ENCODE data around the gene NID1. TPM values are rescaled to one million over a fixed set of nuclear protein-coding genes. Genes with fewer than 3 reads are reported as not detected.

Gene NID1
- total RNA-seq, 1 donor from 2014 or later: 32.5 TPM

DNA sequence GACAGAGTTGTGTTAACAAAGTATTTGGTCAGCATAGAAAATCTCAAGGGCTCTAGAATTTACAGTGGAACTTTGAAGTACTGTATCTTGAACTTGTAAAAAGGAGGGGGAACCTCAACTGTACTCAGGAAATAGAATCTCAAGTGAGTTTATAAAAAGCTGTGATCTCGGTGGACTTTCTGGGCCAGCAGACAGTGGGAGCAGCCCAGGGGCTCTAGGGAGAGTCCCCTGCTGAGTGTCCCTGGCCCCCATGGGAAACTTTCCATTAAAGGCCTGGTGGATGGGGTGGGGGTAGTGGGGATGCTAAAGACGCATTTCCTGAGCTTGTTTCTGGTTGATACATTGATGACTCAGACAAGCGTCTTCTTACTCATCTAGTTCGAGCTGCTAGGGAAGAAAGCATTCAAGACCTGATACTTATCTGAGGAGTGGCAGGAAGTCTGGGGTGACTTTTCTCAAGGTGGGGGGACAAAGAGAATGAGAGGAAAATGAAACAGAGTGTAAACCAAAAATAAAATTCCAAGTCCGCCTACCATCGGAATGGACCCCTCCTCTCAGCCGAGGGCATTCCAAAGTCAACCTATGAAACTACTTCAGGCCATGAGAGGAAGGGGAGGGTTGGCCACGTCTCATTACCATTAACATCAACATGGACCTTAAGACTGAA, 65.5 kb downstream of the NID1 start:
- no peak for DNase-seq (ENCODE audit: low spot score)
- Histone ChIP-seq H3K27ac (no peak overlapping the region), H3K79me2 (ENCODE audit: low read depth) (no peaks in the 10 kb centered on the region), H2AFZ (replicated peaks) (no peak overlapping the region), H3F3A (ENCODE audit: low read depth) (peaks cover 4% of the 10 kb centered on the region), H3K9me3 (ENCODE audit: low read depth) (no peaks in the 10 kb centered on the region), H3K4me2 (no peak overlapping the region), H3K4me1 (no peaks in the 10 kb centered on the region), H3K36me3 (no peaks in the 10 kb centered on the region), H3K27me3 (no peaks in the 10 kb centered on the region), H3K9ac (no peak overlapping the region), H4K20me1 (ENCODE audit: low read depth) (no peaks in the 10 kb centered on the region), H3K4me3 (no peak overlapping the region)
- Mint-ChIP-seq H3K9me3 (no peaks in the 10 kb centered on the region), H3K27me3 (ENCODE audit: insufficient read depth, low read depth) (no peaks in the 10 kb centered on the region), H3K27ac (no peak overlapping the region), H3K4me1 (peaks cover 3% of the 10 kb centered on the region), H3K4me3 (no peak overlapping the region), H3K36me3 (peaks cover 2% of the 10 kb centered on the region)
- TF ChIP-seq, protein P1, sequence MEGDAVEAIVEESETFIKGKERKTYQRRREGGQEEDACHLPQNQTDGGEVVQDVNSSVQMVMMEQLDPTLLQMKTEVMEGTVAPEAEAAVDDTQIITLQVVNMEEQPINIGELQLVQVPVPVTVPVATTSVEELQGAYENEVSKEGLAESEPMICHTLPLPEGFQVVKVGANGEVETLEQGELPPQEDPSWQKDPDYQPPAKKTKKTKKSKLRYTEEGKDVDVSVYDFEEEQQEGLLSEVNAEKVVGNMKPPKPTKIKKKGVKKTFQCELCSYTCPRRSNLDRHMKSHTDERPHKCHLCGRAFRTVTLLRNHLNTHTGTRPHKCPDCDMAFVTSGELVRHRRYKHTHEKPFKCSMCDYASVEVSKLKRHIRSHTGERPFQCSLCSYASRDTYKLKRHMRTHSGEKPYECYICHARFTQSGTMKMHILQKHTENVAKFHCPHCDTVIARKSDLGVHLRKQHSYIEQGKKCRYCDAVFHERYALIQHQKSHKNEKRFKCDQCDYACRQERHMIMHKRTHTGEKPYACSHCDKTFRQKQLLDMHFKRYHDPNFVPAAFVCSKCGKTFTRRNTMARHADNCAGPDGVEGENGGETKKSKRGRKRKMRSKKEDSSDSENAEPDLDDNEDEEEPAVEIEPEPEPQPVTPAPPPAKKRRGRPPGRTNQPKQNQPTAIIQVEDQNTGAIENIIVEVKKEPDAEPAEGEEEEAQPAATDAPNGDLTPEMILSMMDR (IDR thresholded peaks at IDR 0.05): no peak
- TF ChIP-seq EZH2 (IDR thresholded peaks at IDR 0.05): no peak
- TF ChIP-seq EZH2phosphoT487 (IDR thresholded peaks at IDR 0.05): no peak

DNA sequence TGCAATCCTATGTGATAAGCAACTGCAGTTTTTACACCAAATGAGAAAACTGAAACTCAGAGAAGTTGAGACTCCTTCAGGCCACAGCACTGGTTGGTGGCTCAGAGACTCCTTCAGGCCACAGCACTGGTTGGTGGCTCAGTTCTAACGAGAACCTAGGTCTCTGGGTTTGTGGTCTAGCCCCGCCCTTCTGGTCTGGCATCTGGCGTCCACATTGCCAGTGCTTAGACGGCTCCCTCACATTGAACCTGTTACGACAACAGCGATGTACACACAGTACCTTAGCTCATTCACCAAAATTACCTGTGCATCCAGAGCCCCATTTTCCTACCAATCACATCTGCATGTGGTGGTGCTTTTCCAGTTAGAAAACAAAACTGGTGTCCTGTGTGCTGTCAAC, 66.1 kb downstream of the NID1 start:
- Mint-ChIP-seq H3K4me3 (no peak overlapping the region), H3K36me3 (peaks cover 2% of the 10 kb centered on the region), H3K27ac (no peak overlapping the region), H3K27me3 (ENCODE audit: insufficient read depth, low read depth) (no peaks in the 10 kb centered on the region), H3K9me3 (no peaks in the 10 kb centered on the region), H3K4me1 (peaks cover 3% of the 10 kb centered on the region)
- H3K27me3 ChIP-seq: no peaks in the 10 kb centered on the region
- no peak overlapping the region for H2AFZ ChIP-seq (replicated peaks)
- H4K20me1 ChIP-seq (ENCODE audit: low read depth): no peaks in the 10 kb centered on the region
- H3K9me3 ChIP-seq (ENCODE audit: low read depth): no peaks in the 10 kb centered on the region
- H3K79me2 ChIP-seq (ENCODE audit: low read depth): no peaks in the 10 kb centered on the region
- H3K4me3 ChIP-seq: no peak overlapping the region
- H3F3A ChIP-seq (ENCODE audit: low read depth): peaks cover 4% of the 10 kb centered on the region
- no peak for DNase-seq (ENCODE audit: low spot score)
- H3K36me3 ChIP-seq: no peaks in the 10 kb centered on the region
- H3K4me2 ChIP-seq: no peak overlapping the region
- H3K9ac ChIP-seq: no peak overlapping the region
- TF ChIP-seq EZH2 (IDR thresholded peaks at IDR 0.05): no peak
- no peak for TF ChIP-seq EZH2phosphoT487 (IDR thresholded peaks at IDR 0.05)
- TF ChIP-seq, protein P1 (IDR thresholded peaks at IDR 0.05): no peak
- H3K4me1 ChIP-seq: no peaks in the 10 kb centered on the region
- no peak overlapping the region for H3K27ac ChIP-seq

DNA sequence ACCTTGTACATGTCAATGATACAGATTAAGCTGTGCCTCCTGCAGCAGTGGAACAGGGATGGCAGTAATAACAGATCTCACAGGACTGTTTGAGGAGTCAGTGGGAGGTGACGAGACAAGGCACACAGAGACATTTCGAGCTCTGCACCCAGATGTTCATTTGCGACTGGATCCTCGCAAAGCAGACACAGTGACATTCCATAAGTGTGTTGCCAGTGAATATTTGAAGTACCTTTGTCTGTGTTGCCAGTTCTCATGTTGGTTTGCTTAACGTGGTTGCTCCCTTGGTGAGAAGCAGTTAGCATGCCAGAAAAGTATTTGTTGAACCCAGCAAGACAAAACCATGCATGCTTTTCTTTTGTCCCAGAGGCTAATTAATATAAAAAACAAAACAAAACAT, 67.0 kb downstream of the NID1 start:
- H3K9me3 ChIP-seq (ENCODE audit: low read depth): no peaks in the 10 kb centered on the region
- H3K27me3 ChIP-seq: no peaks in the 10 kb centered on the region
- no peaks in the 10 kb centered on the region for H3K4me1 ChIP-seq
- H3K4me3 ChIP-seq: no peak overlapping the region
- H3K9ac ChIP-seq: no peak overlapping the region
- no peaks in the 10 kb centered on the region for H3K27me3 Mint-ChIP-seq (ENCODE audit: insufficient read depth, low read depth)
- H3K79me2 ChIP-seq (ENCODE audit: low read depth): no peaks in the 10 kb centered on the region
- H3K9me3 Mint-ChIP-seq: no peaks in the 10 kb centered on the region
- no peak for DNase-seq (ENCODE audit: low spot score)
- no peak overlapping the region for H2AFZ ChIP-seq (replicated peaks)
- no peak overlapping the region for H3K27ac Mint-ChIP-seq
- peaks cover 2% of the 10 kb centered on the region for H3K36me3 Mint-ChIP-seq
- H4K20me1 ChIP-seq (ENCODE audit: low read depth): no peaks in the 10 kb centered on the region
- no peaks in the 10 kb centered on the region for H3K36me3 ChIP-seq
- no peak overlapping the region for H3K27ac ChIP-seq
- H3K4me3 Mint-ChIP-seq: no peak overlapping the region
- H3F3A ChIP-seq (ENCODE audit: low read depth): peaks cover 4% of the 10 kb centered on the region
- no peak overlapping the region for H3K4me2 ChIP-seq
- peaks cover 3% of the 10 kb centered on the region for H3K4me1 Mint-ChIP-seq
- TF ChIP-seq EZH2phosphoT487 (IDR thresholded peaks at IDR 0.05): no peak
- TF ChIP-seq EZH2 (IDR thresholded peaks at IDR 0.05): no peak
- TF ChIP-seq, protein P1 (IDR thresholded peaks at IDR 0.05): no peak
